HG02678 (cell line): Measurements from ENCODE around the gene HOXA5.

Experiments
- ATAC-seq: cut with Tn5 transposase; IDR thresholded peaks from one replicate; pipeline ENCODE4 v1.9.1; 2021; ENCODE audit warnings: mild to moderate bottlenecking, moderate library complexity; ENCODE audit not compliant: unreplicated experiment

Gene HOXA5

DNA sequence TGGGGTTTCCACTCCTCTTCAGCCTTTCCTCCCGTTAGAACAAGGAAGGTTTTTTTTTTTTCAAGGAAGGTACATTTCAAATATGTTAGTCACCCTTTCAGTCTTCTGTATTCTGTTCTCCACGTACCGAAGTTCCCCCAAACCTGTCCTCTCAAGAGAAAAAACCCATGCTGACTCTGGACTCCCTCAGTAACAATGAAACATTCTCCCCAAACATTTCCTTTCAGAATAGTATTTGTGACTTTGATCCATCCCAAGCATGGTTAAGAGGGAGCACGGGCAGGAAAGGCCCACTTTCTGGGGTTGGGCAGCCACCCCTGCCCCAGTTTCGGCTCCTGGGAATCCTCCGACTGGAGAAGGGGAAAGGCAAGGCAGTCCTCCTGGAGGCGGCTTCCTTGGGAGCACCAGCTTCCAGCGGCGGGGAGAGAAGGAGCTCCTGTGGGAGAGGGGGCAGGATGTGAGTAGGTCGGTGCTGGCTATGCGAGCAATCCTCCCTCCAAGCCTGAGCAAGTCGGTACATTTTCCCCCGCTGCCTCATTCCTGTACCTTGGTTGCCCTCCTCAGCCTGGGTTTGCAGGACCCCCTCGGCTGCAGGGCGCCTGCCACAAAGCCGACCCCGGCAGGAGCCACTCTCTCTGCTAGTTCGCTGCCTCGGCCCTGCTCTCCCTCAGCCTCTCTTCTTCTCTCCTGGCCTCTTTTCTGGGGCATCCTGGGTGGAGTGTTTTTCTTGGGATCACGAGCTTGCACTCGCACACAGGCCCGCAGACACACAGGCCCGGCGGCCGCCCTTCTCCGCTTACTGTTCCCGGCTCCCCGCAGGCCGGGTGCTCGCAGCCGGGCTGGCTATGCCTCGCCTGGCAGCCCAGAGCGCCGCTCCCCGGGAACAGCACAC is 45.5 kb downstream of the HOXA5 start:
- no peak for ATAC-seq

- ATAC-seq = no peak
Observed at GRCh38 chr7:27096768-27097514, 46.5 kb downstream of the HOXA5 start.

GRCh38 chr7:27095897-27096767 is 47.3 kb downstream of the HOXA5 start, which contains the start of gene HOXA1:
Gene HOXA1, minus strand, starts transcription at chr7:27096000. Its CDS starts 88 bp downstream, at chr7:27095912.
- peak; percentile 84 for ATAC-seq

DNA sequence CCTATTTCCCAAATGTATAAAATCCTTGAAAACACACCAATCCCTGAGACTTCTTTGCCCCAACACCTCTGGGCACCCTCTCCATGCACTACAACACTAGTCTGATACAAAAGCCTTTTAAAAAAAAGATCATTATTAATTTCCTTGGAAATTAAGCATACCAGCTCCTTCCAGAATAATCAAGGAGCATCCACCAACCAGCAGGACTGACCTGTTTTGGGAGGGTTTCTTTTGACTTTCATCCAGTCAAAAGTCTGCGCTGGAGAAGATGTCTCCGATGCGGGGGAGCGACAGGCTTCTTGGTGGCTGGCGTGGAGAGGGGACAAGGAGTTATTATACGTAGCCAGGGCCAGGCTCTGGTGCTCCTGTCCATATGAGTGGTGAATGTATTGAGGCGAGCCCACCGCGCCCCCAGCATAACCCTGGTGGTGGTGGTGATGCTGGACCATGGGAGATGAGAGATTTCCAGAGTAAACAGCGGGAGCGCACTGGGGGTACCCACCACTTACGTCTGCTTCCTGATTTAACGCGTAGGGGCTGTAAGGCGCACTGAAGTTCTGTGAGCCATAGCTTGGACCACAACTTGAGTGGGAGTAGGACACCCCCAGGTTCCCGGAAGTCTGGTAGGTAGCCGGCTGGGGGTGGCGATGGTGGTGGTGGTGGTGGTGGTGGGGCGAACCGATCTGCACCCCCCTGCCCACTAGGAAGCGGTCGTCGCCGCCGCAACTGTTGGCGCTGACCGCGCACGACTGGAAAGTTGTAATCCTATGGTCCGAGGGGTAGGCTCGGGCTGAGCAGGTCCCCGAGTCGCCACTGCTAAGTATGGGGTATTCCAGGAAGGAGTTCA is 48.2 kb downstream of the HOXA5 start:
- ATAC-seq = no peak

GRCh38 chr7:27094304-27095049 is 49.0 kb downstream of the HOXA5 start:
- ATAC-seq = no peak

GRCh38 chr7:27093184-27093895 is 50.1 kb downstream of the HOXA5 start:
- ATAC-seq = no peak

GRCh38 chr7:27092819-27093110 is 50.7 kb downstream of the HOXA5 start:
- no peak for ATAC-seq

GRCh38 chr7:27091941-27092818 is 51.3 kb downstream of the HOXA5 start:
- ATAC-seq = no peak

DNA sequence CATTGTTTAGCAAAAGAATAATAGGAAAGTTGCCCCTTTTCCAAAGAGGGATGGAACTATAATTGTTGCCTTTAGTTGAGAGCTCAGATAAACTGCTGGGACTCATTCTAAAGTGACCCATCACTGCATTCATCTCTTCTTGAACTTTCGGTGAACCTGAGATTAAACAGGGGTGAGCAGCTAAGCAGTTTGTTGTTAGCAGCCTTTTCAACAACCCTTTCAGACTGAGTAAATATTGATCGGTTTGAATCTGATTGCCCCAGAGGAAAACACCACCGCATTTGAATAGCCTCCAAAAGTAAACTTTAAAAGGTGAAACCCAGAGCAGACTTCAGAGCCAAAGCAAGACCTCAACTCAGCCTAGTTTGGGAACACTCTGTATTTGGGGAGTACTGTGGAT is 52.4 kb downstream of the HOXA5 start:
- no peak for ATAC-seq
